NCI-H187 treated with DMSO at 0.1 percent for 48 hours (cell line): Measurements from ENCODE around the gene RNU1-2.
"Not testable (repeated sequence)": the region's sequence is repeated elsewhere in the genome, so short reads cannot be mapped to it uniquely, and the experiment has no call there.

Experiments used
- DNase-seq: peaks from one replicate; lab custom pipeline; 2025; lab: John Stamatoyannopoulos, UW

RNU1-2 gene

DNA sequence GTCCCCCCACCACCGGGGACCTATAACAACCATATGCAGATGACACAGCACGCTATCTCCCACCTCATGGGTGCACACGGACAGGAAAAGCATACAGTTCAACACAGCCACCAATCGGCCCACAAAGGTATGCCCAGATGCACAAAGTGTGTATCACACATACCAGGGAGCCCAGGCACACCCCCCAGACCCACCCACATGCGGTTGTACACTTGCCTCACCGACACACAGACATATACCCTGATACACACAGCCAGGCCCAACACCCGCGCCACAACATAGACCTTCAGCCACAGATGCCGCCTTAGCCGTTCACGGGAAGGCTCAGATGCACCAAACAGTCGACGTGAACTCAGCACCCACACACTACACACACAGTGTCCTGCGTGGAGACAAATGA, 31.5 kb downstream of the RNU1-2 start:
- no peak for DNase-seq

DNA sequence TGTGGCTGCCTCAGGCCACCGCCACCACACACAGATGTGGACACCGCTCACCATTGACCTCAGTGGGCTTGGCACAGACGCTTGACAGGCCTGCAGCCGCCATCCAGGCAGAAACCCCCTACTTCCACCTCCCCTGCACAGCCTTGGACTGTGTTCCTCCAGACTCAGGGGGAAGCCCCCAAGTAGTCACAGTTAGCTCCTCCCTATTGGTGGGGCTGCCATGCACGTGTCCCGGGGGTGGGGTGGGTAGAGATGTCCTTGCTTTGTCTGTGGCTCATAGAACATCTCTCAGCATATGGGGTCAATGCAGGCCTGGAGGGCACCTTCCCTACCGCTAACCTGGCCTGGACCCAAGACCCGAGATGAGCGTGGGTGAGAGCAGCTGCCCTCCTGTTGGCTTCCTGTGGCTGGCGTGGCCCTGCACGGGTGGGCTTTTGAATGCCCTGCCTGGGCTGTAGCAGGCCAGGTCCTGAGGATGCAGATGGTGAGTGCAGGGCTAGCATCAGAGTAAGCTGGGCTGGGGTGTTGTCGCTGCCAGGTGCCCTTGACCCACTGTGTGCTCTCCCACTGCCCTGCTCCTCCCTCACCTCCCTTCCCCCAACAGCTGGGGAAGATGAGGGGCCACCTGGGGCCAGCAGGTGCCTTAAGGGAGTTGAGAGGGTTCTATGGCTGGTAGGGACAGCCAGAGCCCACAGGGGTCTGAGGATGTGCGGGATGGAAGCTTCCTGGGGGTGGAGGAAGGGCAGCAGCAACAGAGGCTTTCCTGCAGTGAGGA, 32.1 kb downstream of the RNU1-2 start:
- DNase-seq, result no peak

DNA sequence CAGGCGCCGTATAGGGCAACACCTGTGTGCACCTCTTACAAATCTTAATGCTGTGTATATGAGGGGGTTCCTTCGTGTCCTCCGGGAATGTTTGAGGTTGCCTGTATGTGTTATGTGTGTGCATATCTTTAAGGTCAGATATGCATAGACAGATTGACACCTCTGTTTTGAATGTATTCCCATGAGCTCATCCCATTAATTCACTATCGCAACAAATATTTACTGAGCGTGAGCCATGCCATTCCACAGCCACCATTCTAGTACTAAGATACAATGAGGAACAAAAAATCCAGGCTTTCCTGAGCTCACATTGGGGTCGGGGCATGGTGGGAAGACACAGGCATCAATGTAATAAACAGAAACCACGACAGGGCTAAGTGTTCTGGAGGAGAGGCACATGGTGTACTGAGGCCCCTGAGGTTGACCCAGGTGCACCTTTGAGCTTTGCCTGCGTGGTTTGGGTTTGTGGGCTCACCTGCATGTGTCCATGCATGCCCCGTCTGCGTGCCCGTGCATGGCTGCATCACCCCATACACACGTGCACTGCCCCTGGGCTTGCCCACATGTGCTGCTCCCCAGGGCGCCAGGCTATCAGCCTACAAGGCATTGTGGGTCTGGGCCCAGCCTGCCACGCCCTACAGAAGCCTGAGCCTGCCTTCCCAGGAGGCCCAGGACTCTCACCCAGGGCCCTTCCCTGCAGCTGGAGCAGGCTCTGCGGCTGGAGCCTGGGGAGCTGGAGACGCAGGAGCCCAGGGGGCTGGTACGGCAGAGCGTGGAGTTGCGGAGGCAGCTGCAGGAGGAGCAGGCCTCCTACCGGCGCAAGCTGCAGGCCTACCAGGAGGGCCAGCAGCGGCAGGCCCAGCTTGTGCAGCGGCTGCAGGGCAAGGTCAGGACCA, 33.6 kb downstream of the RNU1-2 start:
- DNase-seq, result not testable (repeated sequence)

DNA sequence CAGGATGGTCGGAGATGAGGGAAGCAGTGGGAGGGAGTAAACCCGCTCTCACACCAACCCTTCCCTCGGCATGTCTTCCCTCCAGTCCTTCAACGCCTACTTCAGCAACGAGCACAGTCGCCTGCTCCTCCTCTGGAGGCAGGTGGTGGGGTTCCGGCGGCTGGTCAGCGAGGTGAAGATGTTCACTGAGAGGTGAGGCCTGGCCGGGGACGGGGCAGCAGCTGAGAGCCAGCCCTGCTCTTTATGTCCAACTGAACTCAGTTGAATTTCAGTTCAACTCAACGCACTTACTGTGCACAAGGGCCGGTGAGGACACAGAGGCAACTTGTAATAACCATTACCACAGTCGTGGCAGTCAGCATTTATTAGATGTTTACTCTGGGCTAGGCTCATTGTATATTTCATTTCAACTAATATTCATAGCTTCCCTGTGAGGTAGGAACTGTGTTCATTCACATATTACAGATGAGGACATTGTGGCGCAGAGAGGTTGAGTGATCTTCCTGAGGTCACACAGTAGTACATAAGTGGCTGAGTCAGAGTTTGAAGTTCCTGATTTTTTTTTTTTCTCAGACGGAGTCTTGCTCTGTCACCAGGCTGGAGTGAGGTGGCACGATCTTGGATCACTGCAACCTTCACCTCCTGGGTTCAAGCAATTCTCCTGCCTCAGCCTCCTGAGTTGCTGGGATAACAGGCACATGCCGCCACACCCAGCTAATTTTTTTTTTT, 35.6 kb downstream of the RNU1-2 start:
- DNase-seq, result not testable (repeated sequence)

DNA sequence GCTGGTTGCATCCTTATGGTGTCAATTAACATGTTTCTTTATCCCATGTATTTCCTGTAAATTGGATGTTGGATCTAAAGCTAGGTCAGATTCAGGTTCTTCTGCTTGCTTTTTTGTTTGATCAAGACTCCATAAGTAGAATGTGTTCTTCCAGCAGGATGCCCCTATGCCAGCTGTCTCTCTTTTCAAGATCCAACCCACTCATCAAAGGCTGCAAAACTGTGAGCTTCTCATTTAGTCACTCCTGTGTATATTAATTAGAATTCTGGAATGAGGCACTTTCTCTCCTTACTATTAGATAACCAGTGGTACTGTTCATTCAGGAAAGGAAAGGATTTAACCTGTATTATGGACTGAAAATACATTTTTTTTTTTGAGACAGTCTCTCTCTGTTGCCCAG, 38.2 kb downstream of the RNU1-2 start:
- DNase-seq, result not testable (repeated sequence)

DNA sequence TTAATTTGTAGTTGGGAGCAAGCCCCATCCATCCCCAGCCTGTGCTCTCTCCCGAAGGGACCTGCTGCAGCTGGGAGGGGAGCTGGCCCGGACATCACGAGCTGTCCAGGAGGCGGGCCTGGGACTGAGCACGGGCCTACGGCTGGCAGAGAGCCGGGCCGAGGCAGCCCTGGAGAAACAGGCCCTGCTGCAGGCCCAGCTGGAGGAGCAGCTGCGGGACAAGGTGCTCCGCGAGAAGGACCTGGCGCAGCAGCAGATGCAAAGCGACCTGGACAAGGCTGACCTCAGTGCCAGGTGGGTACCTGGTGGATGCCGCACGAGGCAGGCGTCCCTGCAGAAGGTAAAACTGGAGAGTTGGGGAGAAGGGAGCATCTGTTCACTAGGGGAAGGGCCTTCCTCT, 40.8 kb downstream of the RNU1-2 start:
- not testable (repeated sequence) for DNase-seq

DNA sequence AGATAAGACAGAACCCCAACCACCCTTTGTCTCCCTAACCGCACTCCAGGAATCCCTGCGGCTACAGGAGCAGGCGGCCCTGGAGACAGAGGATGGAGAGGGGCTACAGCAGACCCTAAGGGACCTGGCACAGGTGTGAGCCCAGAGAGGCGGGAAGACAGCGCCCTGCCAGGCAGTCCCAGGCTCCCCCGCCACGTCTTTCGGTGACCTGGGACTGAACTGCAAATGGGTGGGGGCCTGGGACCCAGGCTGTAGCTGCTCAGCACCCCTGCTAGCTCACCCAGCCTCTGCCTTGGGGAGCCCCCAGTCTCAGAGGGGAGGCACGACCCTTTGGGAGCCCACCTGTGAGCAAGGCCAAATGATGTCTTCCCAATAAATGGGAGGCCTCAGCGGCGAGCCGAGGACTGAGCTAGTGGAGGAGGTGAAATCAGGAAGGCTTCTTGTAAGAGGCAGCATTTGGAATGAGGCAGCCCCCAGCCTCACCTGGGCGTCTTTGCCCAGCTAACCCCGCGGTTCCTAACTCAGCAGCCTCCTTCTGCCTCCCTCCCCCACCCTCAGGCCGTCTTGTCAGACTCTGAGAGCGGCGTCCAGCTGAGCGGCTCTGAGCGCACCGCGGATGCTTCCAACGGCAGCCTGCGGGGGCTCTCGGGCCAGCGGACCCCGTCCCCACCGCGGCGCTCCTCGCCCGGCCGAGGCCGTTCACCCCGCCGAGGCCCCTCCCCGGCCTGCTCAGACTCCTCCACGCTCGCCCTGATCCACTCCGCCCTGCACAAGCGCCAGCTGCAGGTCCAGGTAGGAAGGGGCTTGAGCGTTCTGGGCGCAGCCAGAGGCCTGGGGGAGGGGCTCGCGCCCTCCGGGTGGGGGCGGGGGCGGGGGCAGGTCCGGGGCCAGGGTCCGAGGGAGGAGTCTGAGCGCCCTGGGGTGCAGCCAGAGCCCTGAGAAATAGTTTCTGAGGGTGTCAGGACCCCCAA, 42.9 kb downstream of the RNU1-2 start:
- no peak for DNase-seq

DNA sequence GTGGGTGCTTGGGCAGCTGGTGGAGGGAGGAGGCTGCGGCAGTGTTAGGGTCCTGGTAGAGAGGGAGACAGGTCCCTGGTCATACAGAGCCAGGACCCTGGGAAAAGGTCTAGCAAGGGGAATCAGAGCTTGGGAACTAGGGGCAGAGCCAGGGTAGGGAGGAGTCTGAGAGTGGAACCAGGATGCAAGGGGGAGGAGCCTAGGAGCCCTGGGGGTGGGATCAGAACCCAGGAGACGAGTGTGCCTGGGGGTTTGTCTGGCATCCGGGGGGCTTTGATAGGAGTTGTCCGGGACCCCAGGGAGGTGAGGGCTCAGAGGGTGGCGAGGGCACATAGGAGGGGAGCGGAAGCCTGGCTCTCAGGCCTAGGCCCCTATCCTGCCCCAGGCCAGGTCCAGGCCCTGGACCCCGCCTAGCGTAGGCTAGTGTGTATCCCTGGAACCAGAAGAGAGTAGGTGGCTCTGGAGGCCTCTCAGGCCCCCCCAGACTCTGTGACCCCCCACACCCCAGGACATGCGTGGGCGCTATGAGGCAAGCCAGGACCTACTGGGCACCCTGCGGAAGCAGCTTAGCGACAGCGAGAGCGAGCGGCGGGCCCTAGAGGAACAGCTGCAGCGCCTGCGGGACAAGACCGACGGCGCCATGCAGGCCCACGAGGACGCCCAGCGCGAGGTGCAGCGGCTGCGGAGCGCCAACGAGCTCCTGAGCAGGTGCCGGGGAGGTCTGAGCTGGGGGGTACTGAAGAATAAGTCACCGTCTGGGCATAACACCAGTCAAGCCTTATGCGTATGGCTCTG, 43.8 kb downstream of the RNU1-2 start:
- DNase-seq, result not testable (repeated sequence)

DNA sequence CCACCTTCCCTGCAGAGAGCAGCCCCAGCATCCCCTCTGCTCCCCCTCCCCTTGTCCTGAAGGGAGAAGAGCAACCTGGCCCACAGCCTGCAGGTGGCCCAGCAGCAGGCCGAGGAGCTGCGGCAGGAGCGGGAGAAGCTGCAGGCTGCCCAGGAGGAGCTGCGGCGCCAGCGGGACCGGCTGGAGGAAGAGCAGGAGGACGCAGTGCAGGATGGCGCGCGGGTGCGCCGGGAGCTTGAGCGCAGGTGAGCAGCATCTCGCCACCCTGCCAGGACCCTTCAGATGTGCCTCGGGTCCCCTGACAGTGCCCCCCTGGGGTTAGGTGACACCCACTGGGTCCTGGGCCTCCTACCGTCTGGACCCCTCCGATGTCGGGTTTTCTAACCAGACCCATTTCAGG, 48.3 kb downstream of the RNU1-2 start:
- no peak for DNase-seq

DNA sequence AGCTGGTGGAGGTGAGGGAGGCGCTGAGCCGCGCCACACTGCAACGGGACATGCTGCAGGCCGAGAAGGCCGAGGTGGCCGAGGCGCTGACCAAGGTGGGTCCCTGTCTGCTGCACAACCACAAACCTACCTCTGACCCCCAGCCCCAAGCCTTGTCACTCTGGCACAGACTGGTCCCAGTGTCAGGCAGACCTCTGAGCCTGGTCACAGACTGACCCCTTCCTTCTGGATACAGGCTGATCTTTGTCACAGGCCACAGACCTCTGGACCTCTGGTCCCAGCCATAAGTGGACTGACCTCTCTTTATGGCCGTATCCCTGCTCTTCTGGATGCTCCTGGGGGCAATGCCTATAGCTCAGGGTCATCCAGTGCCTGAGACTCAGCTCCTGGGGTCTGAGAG, 49.7 kb downstream of the RNU1-2 start:
- DNase-seq, result not testable (repeated sequence)
